ENCODE measurements around the gene ZSWIM7. TPM values are rescaled to one million over a fixed set of nuclear protein-coding genes. Genes with fewer than 3 reads are reported as not detected.
A peak's percentile ranks its signal among the peaks of the same experiment; 100 is the strongest.

ZSWIM7 gene
- total and polyA plus RNA-seq, 12 donors: 10.3 to 72.6 (median 38.4) TPM

- Histone ChIP-seq H3K4me3 (no peak overlapping the region), H3K27ac (no peak overlapping the region), H3K9me3 (replicated peaks in 1 of 3) (no peaks in the 10 kb centered on the region), H3K36me3 (replicated peaks in 1 of 2) (peaks cover 0 to 15% of the 10 kb centered on the region in 2 donors), H3K27me3 (no peaks in the 10 kb centered on the region), H3K4me1 (replicated peaks in 1 of 2) (peaks cover 0 to 12% of the 10 kb centered on the region in 2 donors)
- intact Hi-C loops (cut with DNase I): no loop called here
- WGBS, 4 donors: 29 to 52% (median 48%) methylated on average over 1 of the region's 1 CpG
- no peak for DNase-seq
- no peak for TF ChIP-seq CTCF (IDR thresholded peaks at IDR 0.05)
- TF ChIP-seq POLR2A (IDR thresholded peaks at IDR 0.05): no peak
Observed at GRCh38 chr17:16019347-16019746, 19.8 kb upstream of the ZSWIM7 start.

GRCh38 chr17:16013943-16014407 lies 14.5 kb upstream of the ZSWIM7 start:
- Histone ChIP-seq H3K9me3 (replicated peaks in 1 of 3) (no peaks in the 10 kb centered on the region), H3K27ac (peak overlapping the region in 3 of 5 donors; percentile 17 to 48 (median 29)), H3K4me1 (replicated peaks in 1 of 2) (peaks cover 6 to 27% of the 10 kb centered on the region in 2 donors), H3K4me3 (no peak overlapping the region), H3K36me3 (replicated peaks in 1 of 2) (peaks cover 0 to 23% of the 10 kb centered on the region in 2 donors), H3K27me3 (no peaks in the 10 kb centered on the region)
- intact Hi-C loops (cut with DNase I): no loop called here
- DNase-seq: no peak
- 18 to 28% (median 27%) methylated on average over 3 of the region's 3 CpGs for WGBS, 4 donors
- TF ChIP-seq POLR2A (IDR thresholded peaks at IDR 0.05): peak in 1 of 2 donors; percentile 36
- peak; percentile 25 to 68 (median 64) for TF ChIP-seq CTCF (IDR thresholded peaks at IDR 0.05)

- intact Hi-C loops (cut with DNase I): no loop called here
- H3K27ac ChIP-seq: peak overlapping the region in 1 of 5 donors; percentile 15
Observed at GRCh38 chr17:16007439-16007838, 7.9 kb upstream of the ZSWIM7 start.

GRCh38 chr17:16005636-16006035 lies 6.1 kb upstream of the ZSWIM7 start:
- DNase-seq: no peak
- Histone ChIP-seq H3K4me3 (no peak overlapping the region), H3K27me3 (no peaks in the 10 kb centered on the region), H3K27ac (no peak overlapping the region), H3K4me1 (replicated peaks in 1 of 2) (peaks cover 12 to 13% of the 10 kb centered on the region in 2 donors), H3K9me3 (replicated peaks in 1 of 3) (no peaks in the 10 kb centered on the region), H3K36me3 (replicated peaks in 1 of 2) (peaks cover 0 to 85% of the 10 kb centered on the region in 2 donors)
- intact Hi-C loops (cut with DNase I): no loop called here
- WGBS, 4 donors: 94 to 100% (median 96%) methylated on average over 1 of the region's 1 CpG
- no peak for TF ChIP-seq CTCF (IDR thresholded peaks at IDR 0.05)

More at GRCh38 chr17:16007439-16007838, 7.9 kb upstream of the ZSWIM7 start:
- H3K36me3 ChIP-seq (replicated peaks in 1 of 2): peaks cover 0 to 75% of the 10 kb centered on the region in 2 donors
- TF ChIP-seq POLR2A (IDR thresholded peaks at IDR 0.05) (no peak), CTCF (IDR thresholded peaks at IDR 0.05) (no peak)
- WGBS, 4 donors: 68 to 74% (median 71%) methylated on average over 3 of the region's 3 CpGs
- peaks cover 7 to 11% of the 10 kb centered on the region in 2 donors for H3K4me1 ChIP-seq (replicated peaks in 1 of 2)
- no peaks in the 10 kb centered on the region for H3K27me3 ChIP-seq
- H3K4me3 ChIP-seq: no peak overlapping the region
- H3K9me3 ChIP-seq (replicated peaks in 1 of 3): no peaks in the 10 kb centered on the region
- DNase-seq: peak in 1 of 7 donors; percentile 19
